ENCODE results near the gene RUNX3.

The RUNX3 gene

GRCh38 chr1:24963099-24963872 lies 33.2 kb upstream of the RUNX3 start:
- DNase-seq (ENCODE audit: low read depth in 2 of 2) = no peak

GRCh38 chr1:24961961-24962861 lies 32.1 kb upstream of the RUNX3 start:
- no peak for DNase-seq (ENCODE audit: low read depth in 2 of 2)

DNA sequence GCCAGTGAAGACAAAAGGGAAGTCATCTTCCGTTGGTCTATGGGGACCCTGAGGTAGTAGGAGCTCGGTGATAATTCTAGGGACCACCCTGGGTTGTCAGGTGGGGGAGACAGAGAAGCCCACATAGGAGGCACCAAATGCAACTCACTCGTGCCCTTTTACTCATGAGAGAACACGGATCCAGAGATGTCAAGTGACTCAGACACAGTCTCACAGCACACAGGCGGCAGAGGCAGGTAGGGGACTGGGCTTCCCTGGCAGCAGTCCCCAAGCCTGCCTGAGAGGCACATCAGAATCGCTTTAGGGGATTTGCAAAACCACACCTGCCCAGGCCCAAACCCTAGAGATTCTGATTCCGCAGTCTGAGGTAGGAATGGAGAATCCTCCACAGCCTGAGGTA lies 31.3 kb upstream of the RUNX3 start:
- DNase-seq (ENCODE audit: low read depth in 2 of 2) = no peak

- no peak for DNase-seq (ENCODE audit: low read depth in 2 of 2)
Measured at GRCh38 chr1:24960071-24960801, 30.2 kb upstream of the RUNX3 start.

DNA sequence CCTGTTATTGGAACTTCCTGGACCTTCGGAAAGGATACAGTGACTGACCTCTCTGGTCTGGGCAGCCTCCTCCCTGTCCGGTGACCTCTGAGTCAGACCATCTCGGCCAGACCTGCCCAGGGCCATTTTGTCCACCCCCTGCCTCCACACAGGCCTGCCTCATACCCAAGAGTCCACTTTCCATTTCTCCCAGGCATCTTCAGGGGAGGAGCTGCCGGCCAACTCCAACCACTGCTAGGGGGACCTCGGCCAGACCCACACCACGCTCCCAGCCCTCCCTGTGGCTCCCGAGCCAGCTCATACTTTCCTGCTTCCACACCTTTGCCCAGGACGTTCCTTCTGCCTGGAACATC lies 29.5 kb upstream of the RUNX3 start:
- no peak for DNase-seq (ENCODE audit: low read depth in 2 of 2)

DNA sequence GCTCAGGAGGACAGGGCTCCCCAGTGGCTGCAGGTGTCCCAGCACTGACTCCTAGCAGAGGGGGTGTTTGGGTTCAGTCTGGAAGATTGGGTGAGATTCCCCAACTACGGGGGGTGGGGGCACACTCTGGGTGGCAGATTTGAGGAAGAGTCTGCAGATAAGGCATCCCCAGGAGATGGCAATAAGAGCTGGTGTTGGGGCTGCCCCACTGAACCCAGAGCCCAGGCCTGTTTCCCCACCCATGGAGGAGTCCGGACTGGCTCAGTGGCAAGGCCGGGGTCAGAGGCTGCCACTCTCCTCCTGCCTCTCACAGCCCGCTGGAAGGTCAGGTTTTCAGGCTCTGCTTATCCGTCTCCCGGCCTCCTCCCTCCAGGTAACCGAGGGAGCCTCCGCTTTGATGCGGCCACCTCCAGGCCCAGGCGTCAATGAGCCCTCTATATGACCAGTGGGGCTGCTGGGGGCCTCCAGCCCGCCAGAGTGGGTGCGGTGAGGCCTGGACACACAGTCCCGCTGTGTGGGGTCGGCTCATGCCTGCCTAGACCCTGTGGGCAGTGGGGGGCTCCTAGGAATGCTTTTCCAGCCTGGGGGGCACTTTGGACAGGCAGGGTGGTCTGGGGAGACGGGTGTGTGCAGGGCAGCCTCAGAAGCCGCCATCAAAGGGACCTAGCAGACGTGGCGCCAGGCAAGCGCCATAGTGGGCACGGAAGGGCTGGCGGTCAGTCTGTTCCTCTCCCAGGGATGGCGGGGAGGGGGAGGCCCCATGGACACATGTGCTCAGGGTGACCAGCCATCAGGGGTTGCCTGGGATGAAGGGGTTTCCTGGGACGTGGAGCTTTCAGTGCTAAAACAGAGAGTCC lies 28.9 kb upstream of the RUNX3 start:
- no peak for DNase-seq (ENCODE audit: low read depth in 2 of 2)

DNA sequence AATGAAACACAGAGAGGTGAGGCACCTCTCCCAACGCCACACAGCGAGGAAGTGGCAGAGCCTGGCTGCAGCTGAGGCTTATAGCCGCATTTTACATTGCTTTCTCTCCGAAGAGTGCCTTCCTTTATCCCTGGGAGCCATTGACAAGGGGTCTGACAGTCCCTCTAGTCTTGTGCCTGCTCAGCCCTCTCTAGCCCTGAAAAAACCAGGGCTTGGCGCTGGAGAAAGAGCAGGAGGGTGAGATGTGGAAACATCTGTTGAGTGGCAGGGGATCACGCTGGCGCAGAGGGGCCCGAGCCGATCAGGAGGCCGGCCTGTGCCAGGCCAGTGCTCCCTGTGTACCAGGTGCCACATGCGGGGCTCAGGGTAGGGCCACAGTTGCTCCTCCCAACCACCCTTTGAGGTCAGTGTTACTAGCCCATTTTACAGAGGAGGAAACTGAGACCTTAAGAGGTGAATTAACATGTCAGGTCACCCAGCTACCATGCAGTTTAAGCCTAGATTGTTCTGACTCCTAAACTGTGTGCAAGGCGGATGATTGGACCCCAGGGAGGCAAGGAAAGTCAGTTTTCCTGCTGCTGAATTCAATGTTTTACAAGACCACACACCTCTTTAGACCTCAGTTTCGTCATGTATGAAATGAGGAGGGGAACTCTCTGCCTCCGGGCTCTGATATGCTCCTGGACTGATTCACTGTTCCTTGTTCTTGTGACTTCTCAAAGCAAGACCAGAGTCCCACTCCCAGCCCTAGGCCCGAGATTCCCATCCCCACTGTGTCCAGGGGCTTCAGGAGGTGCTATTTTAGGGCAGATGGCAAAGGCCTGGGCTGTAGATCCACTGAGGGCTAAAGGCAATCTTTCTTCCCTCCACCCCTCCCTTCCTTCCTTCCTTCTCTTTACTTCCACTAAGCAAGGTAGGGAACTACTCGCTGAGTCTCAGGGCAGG lies 28.0 kb upstream of the RUNX3 start:
- DNase-seq (ENCODE audit: low read depth in 2 of 2) = no peak

- no peak for DNase-seq (ENCODE audit: low read depth in 2 of 2)
Measured at GRCh38 chr1:24957016-24957807, 27.1 kb upstream of the RUNX3 start.

DNA sequence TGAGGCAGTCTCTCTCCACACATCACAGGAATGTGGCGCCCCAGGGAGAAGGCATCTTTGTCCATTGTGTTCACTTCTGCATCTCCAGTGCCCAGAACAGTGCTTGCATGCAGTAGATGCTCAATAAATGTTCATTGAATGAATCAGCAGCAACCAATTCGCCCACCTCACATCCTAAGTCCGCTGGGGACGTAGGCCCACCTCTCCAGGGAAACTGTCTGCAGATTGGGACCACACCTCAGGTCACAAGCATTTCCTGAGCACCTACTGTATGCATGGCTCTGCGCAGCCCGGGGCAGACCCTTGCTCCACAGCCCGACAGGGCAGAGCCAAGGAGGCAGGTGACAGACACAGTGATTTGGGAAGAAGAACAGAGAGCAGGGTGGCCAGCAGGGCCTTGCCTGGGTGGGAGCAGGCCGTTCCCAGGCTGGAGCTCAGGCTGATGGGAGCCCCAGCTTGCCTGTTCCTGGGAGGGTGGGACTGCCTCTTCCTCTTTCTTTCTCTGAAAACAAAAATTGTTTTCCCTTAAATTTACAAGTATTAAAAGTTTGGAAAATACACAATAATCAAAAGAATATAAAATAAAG lies 25.8 kb upstream of the RUNX3 start:
- no peak for DNase-seq (ENCODE audit: low read depth in 2 of 2)

DNA sequence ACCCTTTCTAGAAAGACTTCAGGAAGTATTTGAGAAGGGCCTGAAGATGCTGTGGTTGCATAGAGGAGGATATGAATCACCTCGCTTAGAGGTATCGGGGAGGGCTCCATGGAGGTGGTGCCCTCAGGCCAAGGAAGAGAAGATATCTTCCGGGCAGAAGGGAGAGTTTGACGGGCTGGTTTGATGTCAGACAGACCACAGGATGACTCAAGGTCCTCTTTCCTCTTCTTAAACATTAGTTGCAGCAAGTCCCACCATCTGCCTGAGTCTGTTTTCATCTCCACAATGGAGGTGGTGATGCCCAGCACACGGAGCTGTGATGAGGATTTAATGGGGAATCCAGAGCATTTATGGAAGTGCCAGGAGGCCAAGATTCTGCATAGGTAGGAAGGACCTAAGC lies 25.1 kb upstream of the RUNX3 start:
- peak; percentile 44 to 74 for DNase-seq (ENCODE audit: low read depth in 2 of 2)

DNA sequence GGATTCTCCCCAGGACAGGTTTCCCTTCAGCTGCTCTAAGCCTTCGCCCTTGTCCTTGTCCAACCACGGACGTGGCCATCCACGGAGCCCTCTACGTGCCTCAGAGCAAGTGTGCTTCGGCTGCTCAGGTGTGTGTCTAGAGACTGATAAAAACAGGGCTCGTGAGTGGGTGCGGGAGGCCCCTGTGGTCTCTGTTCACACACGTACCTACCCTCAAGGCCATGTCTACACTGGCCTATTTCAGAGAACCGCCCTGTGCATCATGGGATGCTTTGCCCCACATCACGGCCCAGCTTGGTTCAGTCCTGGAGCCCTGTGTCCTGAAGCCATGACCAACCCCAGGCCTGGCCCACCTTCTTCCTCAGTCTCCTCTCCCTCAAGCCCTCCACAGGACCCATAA lies 24.6 kb upstream of the RUNX3 start:
- DNase-seq (ENCODE audit: low read depth in 2 of 2) = no peak

DNA sequence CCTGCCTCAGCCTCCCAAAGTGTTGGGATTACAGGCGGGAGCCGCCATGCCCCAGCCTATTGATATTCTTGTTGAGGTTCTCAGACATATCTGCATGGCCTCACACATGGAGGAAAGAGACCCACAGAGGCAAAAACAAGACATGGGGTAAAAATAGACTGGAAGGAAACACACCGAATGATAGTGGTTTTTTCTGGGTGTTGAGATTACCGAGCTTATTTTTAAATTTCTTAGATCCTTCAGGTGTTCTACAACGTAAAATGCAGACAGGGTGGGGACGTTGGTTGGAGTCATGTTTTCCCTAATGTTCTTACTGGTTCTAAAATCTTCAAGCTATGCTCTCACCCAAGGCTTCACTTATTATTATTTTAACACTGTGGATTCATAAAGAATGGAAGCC lies 23.9 kb upstream of the RUNX3 start:
- no peak for DNase-seq (ENCODE audit: low read depth in 2 of 2)

DNA sequence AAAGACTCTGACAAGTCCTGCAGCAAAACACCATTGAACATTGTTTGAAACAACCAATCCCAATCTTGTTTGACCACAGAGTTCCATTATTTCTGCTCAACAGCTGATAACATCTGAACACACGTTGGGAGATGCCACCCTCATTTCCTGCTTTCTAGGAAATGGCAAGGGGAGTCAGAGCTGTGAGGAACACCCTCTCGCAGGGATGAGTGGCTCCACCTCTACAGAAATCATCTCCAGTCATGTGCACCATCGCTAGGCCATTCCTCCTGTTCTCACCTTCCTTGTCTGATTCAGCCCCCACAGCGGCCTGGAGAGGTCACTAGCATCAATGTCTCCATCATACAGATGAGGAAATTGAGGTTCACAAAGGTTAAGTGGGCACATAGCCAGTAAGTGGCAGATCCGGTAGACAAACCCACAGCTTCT lies 22.4 kb upstream of the RUNX3 start:
- DNase-seq (ENCODE audit: low read depth in 2 of 2) = no peak

DNA sequence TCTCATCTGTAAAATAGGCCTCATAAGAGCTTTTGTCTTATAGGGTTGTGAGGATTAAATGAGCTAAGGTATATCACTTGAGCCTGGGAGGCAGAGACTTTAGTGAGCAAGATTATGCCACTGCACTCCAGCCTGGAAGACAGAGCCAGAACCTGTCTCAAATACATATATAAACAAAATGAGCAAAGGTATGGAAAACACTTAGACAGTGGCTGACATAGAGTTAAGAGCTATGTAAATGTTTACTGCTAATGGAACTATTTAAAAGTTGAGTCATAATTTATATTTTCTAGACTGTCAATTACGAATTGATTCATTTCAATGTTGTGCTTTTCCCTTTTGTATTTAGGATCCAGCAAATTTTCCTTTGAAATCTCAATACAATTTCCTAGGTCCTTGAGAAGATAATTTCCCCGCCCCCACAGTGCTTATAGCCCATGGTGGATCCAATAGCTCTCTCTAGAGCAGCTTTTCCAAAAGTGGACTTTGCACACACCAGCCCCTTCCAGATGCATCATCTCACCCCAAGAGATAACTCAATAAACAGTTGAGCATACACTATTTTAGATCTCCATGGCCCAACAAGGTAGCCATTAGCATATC lies 21.8 kb upstream of the RUNX3 start:
- DNase-seq (ENCODE audit: low read depth in 2 of 2) = no peak

- DNase-seq (ENCODE audit: low read depth in 2 of 2) = no peak
Measured at GRCh38 chr1:24951337-24951736, 21.3 kb upstream of the RUNX3 start.

DNA sequence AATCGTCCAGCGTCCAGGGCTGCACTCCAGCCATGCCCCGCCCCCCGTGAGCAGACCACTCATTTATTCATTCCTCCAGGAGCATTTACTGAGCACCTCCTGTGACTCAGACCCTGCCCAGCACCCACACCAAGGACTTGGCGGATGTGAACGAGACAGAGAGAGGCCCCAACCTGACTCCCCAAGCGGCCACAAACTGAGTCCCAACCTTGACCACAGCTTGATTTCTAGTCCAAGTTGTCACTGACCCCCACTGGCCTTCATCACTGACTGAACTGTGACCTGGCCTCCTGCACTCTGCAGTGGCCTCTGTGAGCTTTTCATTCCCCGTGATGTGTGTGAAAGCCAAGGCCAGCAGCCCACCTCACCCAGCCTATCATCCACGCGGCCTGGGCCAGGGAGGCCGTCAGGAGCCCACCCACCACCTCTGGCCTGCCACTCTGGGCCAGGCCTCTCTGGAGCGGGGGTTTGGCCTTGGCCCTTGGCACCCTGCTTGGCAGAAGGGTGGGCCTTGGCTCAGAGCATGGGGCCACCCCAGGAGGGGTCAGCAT lies 19.3 kb upstream of the RUNX3 start:
- DNase-seq (ENCODE audit: low read depth in 2 of 2) = no peak

GRCh38 chr1:24948079-24948827 lies 18.2 kb upstream of the RUNX3 start:
- DNase-seq (ENCODE audit: low read depth in 2 of 2) = no peak
